HG03575 (cell line): ENCODE data around the gene ADAMTS17.
"Not testable (repeated sequence)": the region's sequence is repeated elsewhere in the genome, so short reads cannot be mapped to it uniquely, and the experiment has no call there.

Experiments
- ATAC-seq: cut with Tn5 transposase; IDR thresholded peaks from one replicate; pipeline ENCODE4 v1.9.1; 2021; ENCODE audit not compliant: unreplicated experiment, insufficient number of reproducible peaks, low FRiP score; ENCODE audit errors: extremely low read depth

ADAMTS17 gene

DNA sequence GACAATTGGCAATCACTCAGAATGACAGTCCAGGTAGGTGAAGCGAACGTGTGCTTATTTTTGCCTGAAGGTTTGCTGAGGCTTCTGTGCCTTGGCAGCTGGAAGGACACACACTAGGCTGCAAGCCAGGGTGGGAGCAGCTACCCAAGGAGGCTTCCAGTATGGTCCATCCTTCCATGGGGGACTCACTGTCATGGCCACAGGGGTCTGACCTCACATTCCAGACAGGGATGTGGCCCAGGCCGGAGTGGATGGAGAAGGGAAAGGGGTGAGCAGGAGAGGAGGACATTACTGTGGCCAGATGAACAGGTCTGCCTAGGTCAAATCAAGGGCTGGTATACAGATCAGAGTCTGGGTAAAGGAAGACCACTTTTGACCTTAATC, 247.7 kb downstream of the ADAMTS17 start:
- no peak for ATAC-seq

DNA sequence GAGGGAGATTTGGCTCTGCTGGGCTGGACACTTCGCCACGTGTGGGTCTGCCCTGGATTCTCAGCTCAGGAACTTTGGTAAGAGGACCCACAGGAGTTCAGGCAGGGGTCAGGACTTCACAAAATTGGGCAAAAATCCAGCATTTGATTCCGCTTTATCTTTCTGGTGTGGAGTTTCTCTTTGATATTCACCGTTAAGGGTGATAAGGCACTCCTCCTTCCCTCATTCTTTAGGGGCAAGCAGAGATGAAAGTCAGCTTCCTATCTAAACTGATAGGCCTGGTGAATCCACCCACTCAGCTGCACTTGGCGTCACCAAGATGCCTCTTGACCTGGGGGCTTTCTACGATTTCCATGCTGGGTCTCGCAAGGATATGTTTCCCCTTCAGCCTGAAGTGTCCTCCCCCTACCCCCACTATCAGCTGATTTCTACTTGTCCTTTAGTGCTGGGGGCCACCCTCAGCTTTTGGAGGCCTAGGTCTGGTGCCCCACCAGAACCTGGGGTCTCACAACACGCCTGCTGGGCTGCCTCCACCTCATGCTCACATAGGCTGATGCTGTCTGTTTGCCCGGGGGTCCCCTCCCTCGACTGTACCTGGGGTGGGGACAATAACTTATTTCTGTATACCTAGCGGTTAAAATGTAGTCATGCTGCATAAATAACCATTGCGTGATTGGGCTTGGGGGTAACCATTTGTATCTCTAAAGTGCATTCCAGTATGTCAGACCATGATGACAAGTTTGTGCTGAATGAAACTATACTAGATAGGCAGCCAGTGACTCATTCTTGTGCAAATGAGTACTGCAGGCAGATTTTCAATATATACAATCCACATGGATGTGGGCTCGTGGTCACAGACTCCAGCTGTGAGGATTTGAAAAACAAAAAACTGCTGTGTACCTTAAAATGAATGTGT, 248.3 kb downstream of the ADAMTS17 start:
- no peak for ATAC-seq

DNA sequence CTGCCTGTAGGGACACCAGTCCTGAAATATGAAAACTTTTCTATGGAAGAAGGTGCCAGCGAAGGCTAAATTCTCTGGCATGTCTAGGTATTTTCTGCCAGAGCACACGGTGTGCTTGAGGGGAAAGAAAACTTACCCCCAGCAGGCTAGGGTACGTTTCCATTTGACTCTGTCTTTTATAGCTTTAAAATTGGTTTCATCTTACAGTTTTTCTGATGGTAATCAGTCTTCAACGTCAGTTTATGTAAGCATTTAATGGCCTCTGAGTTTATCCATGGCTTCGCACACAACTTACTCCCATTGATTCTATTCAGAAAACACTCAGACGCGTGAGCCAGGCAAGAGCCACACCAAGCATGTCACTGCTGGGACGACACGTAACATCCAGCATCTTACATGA, 249.7 kb downstream of the ADAMTS17 start:
- ATAC-seq = no peak

DNA sequence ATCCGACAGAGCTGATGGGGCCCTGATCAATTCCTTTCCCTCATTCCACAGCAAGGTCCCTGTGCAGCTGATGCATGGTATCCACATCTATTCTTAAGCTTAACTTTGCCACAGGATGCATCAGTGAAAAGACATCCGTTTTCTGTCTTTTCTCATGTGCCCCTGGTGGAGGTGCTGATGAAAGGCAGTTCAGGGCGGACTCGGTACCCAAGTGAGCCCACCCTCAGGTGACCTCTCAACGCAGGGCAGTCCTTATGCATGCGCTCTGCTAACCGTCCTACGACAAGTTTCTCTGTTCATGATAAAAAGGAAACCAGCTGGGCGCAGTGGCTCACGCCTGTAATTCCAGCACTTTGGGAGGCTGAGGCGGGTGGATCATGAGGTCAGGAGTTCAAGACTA, 251.4 kb downstream of the ADAMTS17 start:
- no peak for ATAC-seq

DNA sequence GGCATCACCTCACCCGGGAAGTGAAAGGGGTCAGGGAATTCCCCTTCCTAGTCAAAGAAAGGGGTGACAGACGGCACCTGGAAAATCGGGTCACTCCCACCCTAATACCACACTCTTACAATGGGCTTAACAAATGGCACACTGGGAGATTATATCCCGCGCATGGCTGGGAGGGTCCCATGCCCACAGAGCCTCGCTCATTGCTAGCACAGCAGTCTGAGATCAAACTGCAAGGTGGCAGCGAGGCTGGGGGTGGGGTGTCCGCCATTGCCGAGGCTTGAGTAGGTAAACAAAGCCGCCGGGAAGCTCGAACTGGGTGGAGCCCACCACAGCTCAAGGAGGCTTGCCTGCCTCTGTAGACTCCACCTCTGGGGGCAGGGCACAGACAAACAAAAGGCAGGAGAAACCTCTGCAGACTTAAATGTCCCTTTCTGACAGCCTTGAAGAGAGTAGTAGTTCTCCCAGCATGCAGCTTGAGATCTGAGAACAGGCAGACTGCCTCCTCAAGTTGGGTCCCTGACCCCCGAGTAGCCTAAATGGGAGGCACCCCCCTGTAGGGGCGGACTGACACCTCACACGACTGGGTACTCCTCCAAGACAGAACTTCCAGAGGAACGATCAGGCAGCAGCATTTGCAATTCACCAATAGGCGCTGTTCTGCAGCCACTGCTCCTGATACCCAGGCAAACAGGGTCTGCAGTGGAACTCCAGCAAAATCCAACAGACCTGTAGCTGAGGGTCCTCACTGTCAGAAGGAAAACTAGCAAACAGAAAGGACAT, 257.5 kb downstream of the ADAMTS17 start:
- not testable (repeated sequence) for ATAC-seq

DNA sequence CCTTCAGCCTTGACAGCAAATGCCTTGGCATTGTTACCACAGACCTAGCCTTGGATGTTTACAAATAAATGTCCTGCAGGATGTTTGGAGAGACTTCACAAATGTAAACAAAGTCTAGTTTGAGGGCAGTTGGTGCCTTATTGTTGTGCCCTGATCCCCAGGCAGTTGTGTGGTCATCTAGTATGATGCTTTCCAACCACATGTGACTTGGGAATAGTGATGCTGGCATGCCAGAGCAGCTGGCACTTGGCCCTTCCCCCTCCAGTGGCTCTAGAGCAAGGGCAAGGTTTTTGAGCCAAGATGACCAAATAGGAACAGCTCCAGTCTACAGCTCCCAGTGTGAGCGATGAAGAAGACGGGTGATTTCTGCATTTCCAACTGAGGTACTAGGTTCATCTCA, 258.2 kb downstream of the ADAMTS17 start:
- ATAC-seq = no peak

DNA sequence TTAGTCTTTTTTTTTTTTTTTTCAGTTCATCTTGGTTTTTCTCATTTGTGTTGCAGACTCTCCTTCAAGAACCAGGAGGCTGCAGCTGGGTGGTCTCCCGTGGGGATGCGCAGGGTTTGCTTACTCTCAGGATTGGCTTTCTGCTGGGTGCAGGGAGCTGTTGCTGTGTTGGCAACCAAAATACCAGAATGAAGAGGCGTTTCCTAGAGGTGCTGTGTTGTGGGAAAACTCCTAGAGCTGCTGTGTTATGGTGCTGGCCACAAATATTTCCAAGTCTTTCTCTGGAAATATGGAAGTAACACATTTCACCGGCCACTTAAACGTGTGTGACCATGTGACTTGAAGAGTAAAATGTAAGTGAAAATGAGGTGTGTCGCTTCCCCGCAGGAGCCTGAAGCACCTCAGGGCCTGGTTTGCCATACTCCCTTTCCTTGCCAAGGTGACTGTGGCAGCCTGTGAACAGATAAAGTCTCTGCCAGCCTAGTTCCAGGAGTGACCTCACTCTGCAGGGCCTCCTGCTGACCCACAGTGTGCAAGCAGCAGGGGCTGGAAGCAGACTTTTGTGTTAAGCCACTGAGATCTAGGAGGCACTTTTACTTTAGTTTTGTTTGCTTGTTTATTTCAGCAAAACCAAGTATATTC, 258.9 kb downstream of the ADAMTS17 start:
- no peak for ATAC-seq

DNA sequence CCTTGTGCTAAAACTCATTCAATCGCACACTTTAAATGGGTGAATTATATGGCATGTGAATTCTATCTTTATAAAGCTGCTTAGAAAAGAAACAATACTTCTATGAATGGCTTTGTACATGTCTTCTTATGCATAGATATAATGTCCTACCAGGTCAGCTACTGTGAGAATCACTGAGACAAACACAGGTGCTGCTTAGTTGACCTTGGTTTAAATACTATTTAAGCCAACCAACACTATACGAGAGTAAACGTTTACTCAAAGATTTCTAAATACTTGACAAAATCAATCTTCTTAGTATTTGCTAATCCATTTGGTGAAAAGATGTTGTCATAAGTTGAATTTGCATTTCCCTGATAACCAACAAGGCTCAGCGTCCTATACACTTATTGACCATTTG, 260.3 kb downstream of the ADAMTS17 start:
- no peak for ATAC-seq

DNA sequence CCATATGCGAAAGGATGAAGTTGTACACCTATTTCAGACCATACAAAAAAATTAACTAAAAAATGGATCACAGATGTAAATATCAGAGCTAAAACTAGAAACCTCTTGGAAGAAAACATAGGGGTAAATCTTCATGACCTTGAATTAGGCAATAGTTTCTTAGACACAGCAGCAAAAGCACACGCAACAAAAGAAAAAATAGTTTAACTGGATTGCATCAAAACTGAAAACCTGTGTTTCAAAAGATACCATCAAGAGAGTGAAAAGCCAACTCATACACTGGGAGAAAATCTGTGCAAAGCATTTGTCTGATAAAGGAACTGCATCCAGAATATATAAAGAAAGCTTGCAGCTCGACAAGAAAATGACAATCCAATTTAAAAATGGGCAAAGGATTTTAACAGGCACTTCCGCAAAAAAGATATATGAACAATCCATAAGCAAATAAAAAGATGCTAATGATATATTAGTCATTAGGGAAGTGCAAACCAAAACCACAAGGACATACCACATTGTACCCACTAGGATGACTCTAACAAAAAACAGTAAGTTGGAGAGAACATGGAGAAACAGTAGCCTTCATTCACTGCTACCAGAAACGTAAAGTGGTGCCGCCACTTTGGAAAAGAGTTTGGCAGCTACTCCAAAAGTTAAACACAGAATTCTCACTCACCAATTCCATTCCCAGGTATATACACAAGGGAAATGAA, 263.1 kb downstream of the ADAMTS17 start:
- ATAC-seq = no peak

DNA sequence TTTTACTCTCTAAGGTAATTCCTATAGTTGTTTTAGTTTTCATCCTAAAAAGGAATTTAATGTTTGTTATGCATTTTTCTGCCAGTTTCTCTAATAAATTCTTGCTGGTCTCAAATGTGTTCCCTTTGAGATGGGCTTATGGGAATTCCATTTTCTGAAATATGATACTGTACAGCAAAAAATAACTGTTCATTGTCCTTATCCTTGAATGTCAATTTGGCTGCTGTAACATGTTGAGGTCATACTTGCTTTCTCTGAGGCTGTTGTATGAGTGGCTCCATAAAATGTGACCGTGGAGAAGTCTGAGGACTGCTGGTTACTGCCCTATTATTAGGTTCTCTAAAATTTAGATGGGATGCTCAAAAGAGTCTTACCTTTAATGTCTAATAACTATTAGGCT, 266.5 kb downstream of the ADAMTS17 start:
- ATAC-seq = no peak

DNA sequence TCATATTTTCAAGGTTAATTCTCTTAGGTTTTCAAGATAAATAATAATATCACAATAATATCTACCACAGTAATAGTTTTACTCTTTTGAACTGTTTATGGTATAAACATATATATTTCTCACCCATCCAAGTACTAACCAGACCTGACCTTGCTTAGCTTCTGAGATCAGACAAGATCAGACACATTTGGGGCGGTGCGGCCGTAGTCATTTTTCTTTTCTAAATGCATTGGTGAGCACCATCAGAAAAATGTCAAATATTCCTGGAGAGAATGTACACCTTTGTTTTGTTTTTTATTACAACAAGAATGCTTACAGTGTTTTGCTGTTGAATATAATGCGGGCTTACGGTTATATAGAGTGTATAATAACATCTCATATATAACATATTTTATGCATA, 267.8 kb downstream of the ADAMTS17 start:
- ATAC-seq = no peak

DNA sequence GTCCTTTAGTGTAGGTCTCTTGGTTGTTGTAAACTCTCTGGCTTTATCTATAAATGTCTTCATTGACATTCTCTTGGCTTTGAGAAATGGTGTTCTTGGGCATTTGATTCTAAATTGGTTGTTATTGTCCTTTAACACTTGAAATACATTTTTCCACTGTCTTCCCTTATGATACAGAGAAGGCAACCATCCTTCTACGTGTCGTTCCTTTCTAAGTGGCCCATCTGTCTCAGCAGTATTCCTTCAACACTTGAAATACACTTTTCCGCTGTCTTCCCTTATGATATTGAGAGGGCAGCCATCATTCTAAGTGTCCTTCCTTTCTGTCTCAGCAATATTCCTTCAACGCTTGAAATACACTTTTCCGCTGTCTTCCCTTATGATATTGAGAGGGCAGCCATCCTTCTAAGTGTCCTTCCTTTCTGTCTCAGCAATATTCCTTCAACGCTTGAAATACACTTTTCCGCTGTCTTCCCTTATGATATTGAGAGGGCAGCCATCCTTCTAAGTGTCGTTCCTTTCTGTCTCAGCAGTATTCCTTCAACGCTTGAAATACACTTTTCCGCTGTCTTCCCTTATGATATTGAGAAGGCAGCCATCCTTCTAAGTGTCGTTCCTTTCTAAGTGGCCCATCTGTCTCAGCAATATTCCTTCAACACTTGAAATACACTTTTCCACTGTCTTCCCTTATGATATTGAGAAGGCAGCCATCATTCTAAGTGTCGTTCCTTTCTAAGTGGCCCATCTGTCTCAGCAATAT, 275.1 kb downstream of the ADAMTS17 start:
- ATAC-seq = not testable (repeated sequence)

DNA sequence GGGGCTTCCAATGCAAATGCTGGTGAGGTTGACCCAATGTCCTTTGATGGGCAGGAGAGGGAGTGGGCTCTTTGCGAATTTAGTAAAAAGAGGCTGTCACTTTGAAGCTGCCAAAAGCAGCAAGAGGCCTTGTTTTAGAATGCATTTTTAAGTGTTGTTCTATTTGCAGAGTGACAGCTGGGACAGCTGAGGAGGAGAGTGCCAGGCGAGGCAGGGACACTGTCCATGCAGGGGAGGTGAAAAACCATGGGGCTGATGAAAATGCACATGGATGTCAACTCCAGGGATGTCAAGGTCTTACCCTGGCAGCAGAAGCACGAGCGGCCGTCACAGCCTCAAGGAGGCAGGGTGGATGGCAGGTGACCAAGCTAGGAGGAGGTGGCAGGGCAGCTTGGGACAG, 279.8 kb downstream of the ADAMTS17 start:
- no peak for ATAC-seq

DNA sequence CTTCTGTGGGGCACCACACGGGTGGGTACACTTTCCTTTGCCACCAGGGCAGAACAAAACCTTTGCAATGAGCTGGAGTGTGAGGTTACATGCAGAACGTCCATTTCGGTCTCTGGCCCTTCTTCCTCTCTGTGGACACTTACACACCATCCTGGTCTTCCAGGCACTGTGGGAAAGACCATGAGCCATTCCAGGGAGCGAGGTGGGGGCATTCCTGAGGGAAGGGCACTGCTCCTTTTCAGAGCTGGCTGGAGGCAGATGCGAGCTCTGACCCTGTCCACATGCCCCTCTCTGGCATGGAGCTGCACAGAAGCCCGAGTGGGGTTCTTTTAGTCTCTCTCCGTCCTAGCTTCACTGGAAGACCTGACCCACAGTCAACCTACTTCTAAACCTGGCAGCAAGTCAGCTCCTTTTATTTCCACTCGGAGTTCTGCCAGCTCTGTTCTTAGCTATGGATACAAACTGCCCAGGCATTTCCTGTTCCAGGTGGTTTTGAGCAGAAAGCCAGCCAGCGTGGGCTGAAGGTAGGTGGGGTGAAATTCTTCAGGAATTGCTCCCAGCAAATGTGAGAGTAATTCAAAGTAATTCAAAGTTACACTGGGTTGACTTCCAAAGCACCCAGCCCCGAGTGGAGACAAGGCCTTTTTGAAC, 281.4 kb downstream of the ADAMTS17 start:
- ATAC-seq = no peak

DNA sequence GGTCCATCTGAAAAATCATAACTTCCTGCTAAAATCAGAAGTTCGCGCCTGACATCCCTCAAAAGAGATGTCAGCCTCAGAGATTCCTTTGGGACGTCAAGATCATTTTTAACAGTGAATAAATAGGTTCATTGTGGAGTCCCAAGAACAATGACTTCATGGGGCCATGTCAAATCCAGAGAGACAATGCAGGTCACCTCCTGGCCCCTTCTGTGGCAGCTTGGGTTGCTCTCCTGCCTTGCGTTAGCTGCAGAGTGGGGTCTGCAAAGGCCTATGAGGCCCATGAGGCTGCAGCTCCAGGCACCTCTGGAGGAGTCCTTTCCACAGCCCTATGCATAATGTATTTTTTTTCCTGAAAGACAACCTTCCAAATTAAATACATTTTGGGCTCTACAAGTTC, 282.3 kb downstream of the ADAMTS17 start:
- no peak for ATAC-seq

DNA sequence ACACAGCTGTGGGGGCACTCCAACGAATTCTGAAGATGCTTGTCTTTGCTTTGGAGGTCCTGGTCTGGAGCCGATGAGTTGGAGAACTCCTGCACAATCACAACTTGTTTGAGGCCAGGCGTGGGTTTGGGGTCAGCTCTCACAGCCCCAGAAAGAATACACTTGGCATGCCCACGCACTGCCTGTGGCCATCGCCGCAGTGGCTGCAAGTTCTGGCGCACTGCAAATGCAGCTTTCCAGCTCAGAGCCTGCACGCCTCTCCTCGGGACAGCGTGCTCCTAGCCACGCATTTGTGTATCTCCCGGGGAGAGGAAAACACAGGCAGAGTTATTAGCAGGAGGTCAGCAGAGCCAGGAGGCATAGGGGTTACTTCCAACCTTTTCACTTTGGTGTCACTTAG, 282.7 kb downstream of the ADAMTS17 start:
- ATAC-seq = no peak

DNA sequence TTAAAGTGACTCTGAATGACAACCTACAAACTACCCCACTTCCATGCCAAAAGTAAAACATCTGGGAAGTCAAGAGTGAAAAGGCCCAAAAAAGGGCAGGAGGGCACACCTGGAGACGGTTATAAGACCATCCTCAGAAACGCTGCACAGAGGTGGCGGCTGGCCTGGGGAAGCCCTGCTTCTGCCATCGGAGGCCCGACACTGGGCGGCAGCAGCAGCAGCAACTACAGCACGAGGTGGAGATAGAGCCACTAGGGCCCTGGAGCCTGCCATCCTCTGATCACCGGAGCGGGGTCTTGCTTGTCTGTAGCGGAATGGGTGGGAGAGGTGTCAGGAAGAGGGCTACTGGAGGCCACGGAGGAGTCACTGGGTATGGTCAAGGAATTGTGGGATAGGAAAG, 283.3 kb downstream of the ADAMTS17 start:
- ATAC-seq = no peak

DNA sequence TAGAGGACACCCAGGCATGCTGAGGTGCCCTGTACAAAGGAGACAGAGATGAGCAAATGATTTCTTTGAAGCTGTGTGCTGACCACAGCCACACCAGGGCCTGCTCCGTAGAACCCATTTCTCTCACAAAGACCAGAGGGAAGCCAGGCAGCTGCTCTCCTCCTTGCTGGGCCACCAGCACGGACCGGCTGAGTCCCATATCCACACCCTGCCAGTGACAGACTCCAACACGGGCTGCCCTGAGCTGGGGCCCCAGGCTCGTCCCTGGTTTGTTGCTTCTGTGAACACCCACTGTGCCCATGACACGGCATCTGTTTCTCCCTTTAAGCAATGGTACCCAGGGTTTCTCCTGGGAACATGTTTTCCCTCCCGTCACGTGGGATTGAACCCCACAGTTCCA, 284.5 kb downstream of the ADAMTS17 start:
- no peak for ATAC-seq
